Loucy (cell line): ENCODE data around the gene ZSWIM6.

ENCODE experiments used
- CTCF ChIP-seq: fragments of 200-600 bp; sonication (generic); conservative IDR thresholded peaks from 2 replicates; pipeline ENCODE4 v1.5.1; 2014; ENCODE audit warnings: mild to moderate bottlenecking, antibody characterized with exemption, low read length
- EZH2phosphoT487 ChIP-seq: fragments of 200-600 bp; IDR thresholded peaks from 2 replicates; pipeline ENCODE4 v1.6.1; 2018; ENCODE audit warnings: antibody characterized with exemption, mild to moderate bottlenecking, moderate library complexity, borderline replicate concordance

- TF ChIP-seq CTCF, result no peak
- no peak for TF ChIP-seq EZH2phosphoT487
Observed at GRCh38 chr5:61455179-61456006, 123.3 kb downstream of the ZSWIM6 start.
